Spleen (tissue), 7 donors: Measurements from ENCODE around the gene ANKRD10.

ENCODE experiments used
- POLR2A ChIP-seq, 3 donors: fragments of 450-650 bp; IDR thresholded peaks; one replicate each; pipeline ENCODE4 v1.5.1; 2017; ENCODE audit warnings: antibody characterized with exemption in 3 of 3, mild to moderate bottlenecking in 1 of 3
- TF ChIP-seq, protein P1 (sequence below), 11 experiments: fragments of 200-600 bp in 7 of 11; fragments of 450-650 bp in 4 of 11; sonication (generic) in 4 of 11; IDR thresholded peaks in 8 of 11; conservative IDR thresholded peaks in 3 of 11; 1 replicate in 7 of 11; 2 replicates in 4 of 11; pipeline versions ENCODE4 v1.4.0 to v1.8.0; 2016 to 2021; ENCODE audit warnings: antibody characterized with exemption in 11 of 11, inconsistent platforms in 4 of 11, mild to moderate bottlenecking in 1 of 11
- donor health status: DM: no; HTN: no; CAD: no; lungs with moderate emphysema.
- donor health status: DM: no; HTN: no; CAD: no.
- donor health status: DM: no; HTN: no; CAD: no.

DNA sequence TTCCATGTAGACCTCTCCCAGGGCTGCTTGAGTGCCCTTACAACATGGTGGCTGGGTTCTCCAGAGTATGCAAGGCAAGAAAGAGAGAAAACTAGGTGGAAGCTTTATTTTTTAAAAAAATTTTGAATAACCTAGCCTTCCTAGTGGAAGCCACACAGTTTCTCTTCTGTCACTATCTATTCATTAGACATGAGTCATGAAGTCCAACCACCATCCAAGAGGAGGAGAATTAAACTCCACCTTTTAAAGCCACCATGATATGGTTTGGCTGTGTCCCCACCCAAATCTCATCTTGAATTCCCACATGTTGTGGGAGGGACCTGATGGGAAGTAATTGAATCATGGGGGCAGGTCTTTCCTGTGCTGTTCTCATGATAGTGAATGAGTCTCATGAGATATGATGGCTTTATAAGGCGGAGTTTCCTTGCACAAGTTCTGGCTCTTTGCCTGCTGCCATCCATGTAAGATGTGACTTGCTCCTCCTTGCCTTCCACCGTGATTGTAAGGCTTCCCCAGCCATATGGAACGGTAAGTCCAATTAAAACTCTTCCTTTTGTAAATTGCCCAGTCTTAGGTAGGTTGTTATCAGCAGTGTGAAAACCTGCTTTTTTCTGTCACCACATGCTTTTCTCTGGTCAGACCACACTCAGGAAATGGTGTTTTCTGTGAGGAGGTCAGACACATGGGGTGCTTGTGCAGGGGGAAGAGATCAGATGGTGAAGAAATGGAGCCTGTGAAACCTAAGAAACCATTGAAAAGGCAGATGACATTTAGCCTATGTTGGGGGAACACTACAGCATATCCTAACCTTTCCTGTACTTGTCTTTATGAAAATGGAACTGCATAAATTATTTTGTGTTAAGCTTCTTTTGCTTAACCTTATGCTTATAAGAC lies 57.7 kb downstream of the ANKRD10 start:
- TF ChIP-seq, protein P1, sequence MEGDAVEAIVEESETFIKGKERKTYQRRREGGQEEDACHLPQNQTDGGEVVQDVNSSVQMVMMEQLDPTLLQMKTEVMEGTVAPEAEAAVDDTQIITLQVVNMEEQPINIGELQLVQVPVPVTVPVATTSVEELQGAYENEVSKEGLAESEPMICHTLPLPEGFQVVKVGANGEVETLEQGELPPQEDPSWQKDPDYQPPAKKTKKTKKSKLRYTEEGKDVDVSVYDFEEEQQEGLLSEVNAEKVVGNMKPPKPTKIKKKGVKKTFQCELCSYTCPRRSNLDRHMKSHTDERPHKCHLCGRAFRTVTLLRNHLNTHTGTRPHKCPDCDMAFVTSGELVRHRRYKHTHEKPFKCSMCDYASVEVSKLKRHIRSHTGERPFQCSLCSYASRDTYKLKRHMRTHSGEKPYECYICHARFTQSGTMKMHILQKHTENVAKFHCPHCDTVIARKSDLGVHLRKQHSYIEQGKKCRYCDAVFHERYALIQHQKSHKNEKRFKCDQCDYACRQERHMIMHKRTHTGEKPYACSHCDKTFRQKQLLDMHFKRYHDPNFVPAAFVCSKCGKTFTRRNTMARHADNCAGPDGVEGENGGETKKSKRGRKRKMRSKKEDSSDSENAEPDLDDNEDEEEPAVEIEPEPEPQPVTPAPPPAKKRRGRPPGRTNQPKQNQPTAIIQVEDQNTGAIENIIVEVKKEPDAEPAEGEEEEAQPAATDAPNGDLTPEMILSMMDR (IDR thresholded peaks at IDR 0.05 in 8 of 11, conservative IDR thresholded peaks at IDR 0.05 in 3 of 11): no peak
- TF ChIP-seq POLR2A (IDR thresholded peaks at IDR 0.05): no peak
